ENCODE results near the gene SSBP3.
"Not testable (repeated sequence)": the region's sequence is repeated elsewhere in the genome, so short reads cannot be mapped to it uniquely, and the experiment has no call there.

Gene SSBP3

GRCh38 chr1:54406339-54407153, at the start of gene SSBP3:
TSS of gene SSBP3 (minus strand) at chr1:54406394.
- FAIRE-seq (no peak), DNase-seq (ENCODE audit: insufficient read length, low spot score) (peak; percentile 94)

GRCh38 chr1:54453509-54453908, 47.3 kb upstream of the SSBP3 start:
- no peak for FAIRE-seq
- DNase-seq (ENCODE audit: insufficient read length, low spot score) = no peak

- no peak for DNase-seq (ENCODE audit: insufficient read length, low spot score)
- no peak for FAIRE-seq
These were observed 46.8 kb upstream of the SSBP3 start for GRCh38 chr1:54453022-54453421.

- not testable (repeated sequence) for DNase-seq (ENCODE audit: insufficient read length, low spot score); FAIRE-seq
These were observed 43.2 kb upstream of the SSBP3 start for GRCh38 chr1:54449431-54449830.

- not testable (repeated sequence) for FAIRE-seq; DNase-seq (ENCODE audit: insufficient read length, low spot score)
These were observed 42.6 kb upstream of the SSBP3 start for GRCh38 chr1:54448801-54449200.

- FAIRE-seq; DNase-seq (ENCODE audit: insufficient read length, low spot score): not testable (repeated sequence)
These were observed 40.9 kb upstream of the SSBP3 start for GRCh38 chr1:54447081-54447480.

GRCh38 chr1:54442185-54442584, 36.0 kb upstream of the SSBP3 start:
- FAIRE-seq (no peak), DNase-seq (ENCODE audit: insufficient read length, low spot score) (no peak)

- DNase-seq (ENCODE audit: insufficient read length, low spot score) = no peak
- no peak for FAIRE-seq
These were observed 33.5 kb upstream of the SSBP3 start for GRCh38 chr1:54439550-54440223.

- DNase-seq (ENCODE audit: insufficient read length, low spot score) (no peak), FAIRE-seq (no peak)
These were observed 31.6 kb upstream of the SSBP3 start for GRCh38 chr1:54437783-54438182.

- FAIRE-seq (no peak), DNase-seq (ENCODE audit: insufficient read length, low spot score) (no peak)
These were observed 30.6 kb upstream of the SSBP3 start for GRCh38 chr1:54436826-54437225.

- FAIRE-seq (no peak), DNase-seq (ENCODE audit: insufficient read length, low spot score) (no peak)
These were observed 23.6 kb upstream of the SSBP3 start for GRCh38 chr1:54429838-54430237.

- FAIRE-seq (no peak), DNase-seq (ENCODE audit: insufficient read length, low spot score) (no peak)
These were observed 22.8 kb upstream of the SSBP3 start for GRCh38 chr1:54428837-54429518.

- no peak for FAIRE-seq
These were observed 19.0 kb upstream of the SSBP3 start for GRCh38 chr1:54425152-54425584.

GRCh38 chr1:54424398-54424797, 18.2 kb upstream of the SSBP3 start:
- DNase-seq (ENCODE audit: insufficient read length, low spot score) = no peak

More at GRCh38 chr1:54425152-54425584, 19.0 kb upstream of the SSBP3 start:
- DNase-seq (ENCODE audit: insufficient read length, low spot score) = no peak

GRCh38 chr1:54421101-54421504, 14.9 kb upstream of the SSBP3 start:
- no peak for DNase-seq (ENCODE audit: insufficient read length, low spot score)
- FAIRE-seq = no peak

More at GRCh38 chr1:54424398-54424797, 18.2 kb upstream of the SSBP3 start:
- FAIRE-seq = no peak

GRCh38 chr1:54418598-54418997, 12.4 kb upstream of the SSBP3 start:
- FAIRE-seq; DNase-seq (ENCODE audit: insufficient read length, low spot score): not testable (repeated sequence)

GRCh38 chr1:54417123-54417522, 10.9 kb upstream of the SSBP3 start:
- no peak for FAIRE-seq

GRCh38 chr1:54416435-54416834, 10.2 kb upstream of the SSBP3 start:
- DNase-seq (ENCODE audit: insufficient read length, low spot score) (no peak), FAIRE-seq (no peak)

More at GRCh38 chr1:54417123-54417522, 10.9 kb upstream of the SSBP3 start:
- no peak for DNase-seq (ENCODE audit: insufficient read length, low spot score)

GRCh38 chr1:54415991-54416390, 9.8 kb upstream of the SSBP3 start:
- no peak for FAIRE-seq
- no peak for DNase-seq (ENCODE audit: insufficient read length, low spot score)

- no peak for FAIRE-seq
- DNase-seq (ENCODE audit: insufficient read length, low spot score) = no peak
These were observed 9.3 kb upstream of the SSBP3 start for GRCh38 chr1:54415533-54415932.

GRCh38 chr1:54413732-54414131, 7.5 kb upstream of the SSBP3 start:
- FAIRE-seq = no peak
- no peak for DNase-seq (ENCODE audit: insufficient read length, low spot score)
